PC-9 (cell line): ENCODE results near the gene SETD1B.
"Not testable (repeated sequence)": the region's sequence is repeated elsewhere in the genome, so short reads cannot be mapped to it uniquely, and the experiment has no call there.

Source experiments
- EZH2 ChIP-seq: fragments of 200-600 bp; sonication (generic); IDR thresholded peaks from 2 replicates; pipeline ENCODE4 v1.8.0; 2017; ENCODE audit warnings: antibody characterized with exemption, low read depth
- TF ChIP-seq, protein P1 (sequence below): fragments of 200-600 bp; sonication (generic); conservative IDR thresholded peaks from 2 replicates; pipeline ENCODE4 v1.6.1; 2017; ENCODE audit warnings: mixed run types, antibody characterized with exemption, mild to moderate bottlenecking, moderate library complexity

DNA sequence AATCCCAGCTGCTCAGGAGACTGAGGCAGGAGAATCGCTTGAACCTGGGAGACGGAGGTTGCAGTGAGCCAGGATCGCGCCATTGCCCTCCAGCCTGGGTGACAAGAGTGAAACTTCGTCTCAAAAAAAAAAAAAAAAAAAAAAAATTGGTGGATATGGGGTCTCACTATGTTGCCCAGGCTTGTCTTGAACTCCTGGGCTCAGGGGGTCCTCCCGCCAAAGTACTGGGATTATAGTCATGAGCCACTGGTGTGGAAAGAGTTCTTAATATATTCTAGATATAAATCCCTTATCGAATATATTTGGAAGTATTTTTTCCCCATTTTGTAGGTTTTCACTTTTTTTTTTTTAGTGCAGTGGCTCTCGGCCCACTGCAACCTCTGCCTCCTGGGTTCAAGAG lies 65.4 kb downstream of the SETD1B start:
- TF ChIP-seq, protein P1, sequence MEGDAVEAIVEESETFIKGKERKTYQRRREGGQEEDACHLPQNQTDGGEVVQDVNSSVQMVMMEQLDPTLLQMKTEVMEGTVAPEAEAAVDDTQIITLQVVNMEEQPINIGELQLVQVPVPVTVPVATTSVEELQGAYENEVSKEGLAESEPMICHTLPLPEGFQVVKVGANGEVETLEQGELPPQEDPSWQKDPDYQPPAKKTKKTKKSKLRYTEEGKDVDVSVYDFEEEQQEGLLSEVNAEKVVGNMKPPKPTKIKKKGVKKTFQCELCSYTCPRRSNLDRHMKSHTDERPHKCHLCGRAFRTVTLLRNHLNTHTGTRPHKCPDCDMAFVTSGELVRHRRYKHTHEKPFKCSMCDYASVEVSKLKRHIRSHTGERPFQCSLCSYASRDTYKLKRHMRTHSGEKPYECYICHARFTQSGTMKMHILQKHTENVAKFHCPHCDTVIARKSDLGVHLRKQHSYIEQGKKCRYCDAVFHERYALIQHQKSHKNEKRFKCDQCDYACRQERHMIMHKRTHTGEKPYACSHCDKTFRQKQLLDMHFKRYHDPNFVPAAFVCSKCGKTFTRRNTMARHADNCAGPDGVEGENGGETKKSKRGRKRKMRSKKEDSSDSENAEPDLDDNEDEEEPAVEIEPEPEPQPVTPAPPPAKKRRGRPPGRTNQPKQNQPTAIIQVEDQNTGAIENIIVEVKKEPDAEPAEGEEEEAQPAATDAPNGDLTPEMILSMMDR, result not testable (repeated sequence)
- not testable (repeated sequence) for TF ChIP-seq EZH2
